SK-N-SH (cell line): ENCODE results near the gene ARHGAP6. TPM values are rescaled to one million over a fixed set of nuclear protein-coding genes. Genes with fewer than 3 reads are reported as not detected.

Experiments used
- CTCF ChIA-PET: fragments of 300-600, 350-600 bp; formaldehyde crosslinking; extraction: SDS; loops from one replicate; lab custom pipeline; 2021; lab: Yijun Ruan, JAX
- POLR2A ChIA-PET: fragments of 350-600 bp; sonication (Branson Sonifier 250); formaldehyde crosslinking; extraction: SDS; loops from one replicate; lab custom pipeline; 2020; ENCODE audit warnings: antibody characterized with exemption, inconsistent platforms; lab: Yijun Ruan, JAX
- DNase-seq: peaks from one replicate; pipeline ENCODE4 v3.0.0; 2012
- H2AFZ ChIP-seq: fragments of 200-600 bp; sonication (generic); 2 replicates; pipeline ENCODE4 v1.8.1; 2016; ENCODE audit warnings: antibody characterized with exemption, mild to moderate bottlenecking, low read depth
- H3F3A ChIP-seq: fragments of 200-600 bp; sonication (generic); replicated peaks from 2 replicates; pipeline ENCODE3; 2016; ENCODE audit warnings: antibody characterized with exemption, mild to moderate bottlenecking; ENCODE audit not compliant: insufficient read depth
- H3K27ac ChIP-seq, 2 experiments: fragments of 200-500 bp in 1 of 2; fragments of 200-600 bp in 1 of 2; sonication (Bioruptor generic) in 1 of 2; sonication (generic), shearing (Covaris generic) in 1 of 2; 2 replicates each; pipeline versions ENCODE4 v1.5.1 to v1.6.1; 2014 to 2016; ENCODE audit warnings: low read depth in 2 of 2, inconsistent platforms in 1 of 2, low read length in 1 of 2, mild to moderate bottlenecking in 1 of 2, mixed read lengths in 1 of 2
- H3K27me3 ChIP-seq: fragments of 200-600 bp; sonication (generic), shearing (Covaris generic); 2 replicates; pipeline ENCODE4 v1.6.1; 2016; ENCODE audit warnings: mixed run types; ENCODE audit not compliant: insufficient read depth
- H3K36me3 ChIP-seq, 2 experiments: fragments of 200-500 bp in 1 of 2; fragments of 200-600 bp in 1 of 2; sonication (Bioruptor generic) in 1 of 2; sonication (generic) in 1 of 2; replicated peaks in 1 of 2; 2 replicates each; pipeline versions ENCODE3 to v1.5.1; 2014 to 2016; ENCODE audit warnings: low read length in 1 of 2, mild to moderate bottlenecking in 1 of 2; ENCODE audit not compliant: insufficient read depth in 2 of 2, control insufficient read depth in 1 of 2
- H3K4me1 ChIP-seq, 2 experiments: fragments of 200-500 bp in 1 of 2; fragments of 200-600 bp in 1 of 2; sonication (Bioruptor generic) in 1 of 2; sonication (generic), shearing (Covaris generic) in 1 of 2; 2 replicates each; pipeline versions ENCODE4 v1.5.1 to v1.6.1; 2014 to 2016; ENCODE audit warnings: low read depth in 1 of 2, low read length in 1 of 2, mixed run types in 1 of 2; ENCODE audit not compliant: insufficient read depth in 2 of 2, control insufficient read depth in 1 of 2
- H3K4me2 ChIP-seq: fragments of 200-600 bp; sonication (generic), shearing (Covaris generic); 2 replicates; pipeline ENCODE4 v1.6.1; 2017; ENCODE audit warnings: mixed run types
- H3K4me3 ChIP-seq, 2 experiments: fragments of 200-500 bp in 1 of 2; fragments of 200-600 bp in 1 of 2; sonication (Bioruptor generic) in 1 of 2; sonication (generic), shearing (Covaris generic) in 1 of 2; 2 replicates each; pipeline versions ENCODE4 v1.5.1 to v1.8.1; 2014 to 2016; ENCODE audit warnings: low read depth in 2 of 2, inconsistent platforms in 1 of 2, low read length in 1 of 2, mild to moderate bottlenecking in 1 of 2, mixed read lengths in 1 of 2, moderate library complexity in 1 of 2
- H3K79me2 ChIP-seq: fragments of 200-600 bp; sonication (generic); 2 replicates; pipeline ENCODE4 v1.8.1; 2017; ENCODE audit warnings: mild to moderate bottlenecking; ENCODE audit not compliant: insufficient read depth
- H3K9ac ChIP-seq: fragments of 200-600 bp; sonication (generic); 2 replicates; pipeline ENCODE4 v1.6.1; 2017; ENCODE audit warnings: mixed run types
- H3K9me2 ChIP-seq: fragments of 200-600 bp; sonication (generic); 2 replicates; pipeline ENCODE4 v1.6.1; 2017; ENCODE audit warnings: mixed run types
- H3K9me3 ChIP-seq: fragments of 200-600 bp; sonication (generic); 2 replicates; pipeline ENCODE4 v1.6.1; 2017; ENCODE audit warnings: mixed run types, mild to moderate bottlenecking, moderate library complexity
- H4K20me1 ChIP-seq: fragments of 200-600 bp; sonication (generic); 2 replicates; pipeline ENCODE4 v1.6.1; 2017; ENCODE audit warnings: mild to moderate bottlenecking, mixed run types; ENCODE audit not compliant: insufficient read depth
- ELF1 ChIP-seq: IDR thresholded peaks from 2 replicates; pipeline ENCODE4 v1.4.0; 2012
- EZH2phosphoT487 ChIP-seq: fragments of 200-600 bp; sonication (generic); IDR thresholded peaks from 2 replicates; pipeline ENCODE4 v1.6.1; 2017; ENCODE audit warnings: low read depth, mixed run types, mild to moderate bottlenecking, antibody characterized with exemption, moderate library complexity, borderline replicate concordance
- FOXJ3 ChIP-seq: sonication (generic); formaldehyde crosslinking; IDR thresholded peaks from 2 replicates; pipeline ENCODE4 v1.5.1; 2020; ENCODE audit warnings: mild to moderate bottlenecking, missing genetic modification reagents
- FOXM1 ChIP-seq: IDR thresholded peaks from 2 replicates; pipeline ENCODE4 v1.4.0; 2012; ENCODE audit warnings: low read depth, mild to moderate bottlenecking
- GABPA ChIP-seq: IDR thresholded peaks from 2 replicates; pipeline ENCODE4 v1.4.0; 2012; ENCODE audit warnings: low read depth, mild to moderate bottlenecking
- JUND ChIP-seq: IDR thresholded peaks from 2 replicates; pipeline ENCODE4 v1.4.0; 2012
- NFIC ChIP-seq: IDR thresholded peaks from 2 replicates; pipeline ENCODE4 v1.4.0; 2012; ENCODE audit warnings: borderline replicate concordance
- RCOR1 ChIP-seq: fragments of 150-350 bp; IDR thresholded peaks from 2 replicates; pipeline ENCODE4 v1.6.1; 2017; ENCODE audit warnings: antibody characterized with exemption, low read length
- REST ChIP-seq: IDR thresholded peaks from 2 replicates; pipeline ENCODE4 v1.6.1; 2012; ENCODE audit warnings: mild to moderate bottlenecking, low read depth, low read length, moderate library complexity
- RXRA ChIP-seq: IDR thresholded peaks from 2 replicates; pipeline ENCODE4 v1.4.0; 2012; ENCODE audit warnings: low read depth, mild to moderate bottlenecking, borderline replicate concordance
- SIN3A ChIP-seq: IDR thresholded peaks from 2 replicates; pipeline ENCODE4 v1.6.1; 2012; ENCODE audit warnings: low read depth, mild to moderate bottlenecking, low read length, moderate library complexity, borderline replicate concordance
- USF2 ChIP-seq: fragments of 150-350 bp; IDR thresholded peaks from 2 replicates; pipeline ENCODE4 v1.6.1; 2017; ENCODE audit warnings: antibody characterized with exemption, low read length, low read depth, borderline replicate concordance
- YY1 ChIP-seq: IDR thresholded peaks from 2 replicates; pipeline ENCODE4 v1.4.0; 2012; ENCODE audit warnings: low read depth, mild to moderate bottlenecking
- ZBTB33 ChIP-seq: IDR thresholded peaks from 2 replicates; pipeline ENCODE4 v1.4.0; 2012; ENCODE audit warnings: low read depth, borderline replicate concordance
- WGBS: methylation state at CpG from one replicate; pipeline ENCODE4 v1.1.6; 2017; ENCODE audit warnings: low lambda C conversion rate; 5-methylcytosine and 5-hydroxymethylcytosine counted together
- polyA plus RNA-seq, 3 experiments: library from polyadenylated mRNA; depleted of rRNA; stranded (reverse); fragments of >200 nt; gene quantifications; 2 replicates each; pipeline ENCODE4 v1.2.3, GENCODE V29; 2012
- TF ChIP-seq, protein P1 (sequence below): fragments of 150-350 bp; IDR thresholded peaks from 2 replicates; pipeline ENCODE4 v1.6.1; 2016; ENCODE audit warnings: mild to moderate bottlenecking, low read depth, low read length

The ARHGAP6 gene
- polyA plus RNA-seq, 1 of the 3 experiments (the other 2 are of a cell fraction): 0.16 TPM

- ChIA-PET POLR2A (no interaction called here), CTCF (no interaction called here)
- Histone ChIP-seq H3K36me3 (no peaks in the 10 kb centered on the region), H3K27ac (no peak overlapping the region), H3K9me3 (no peaks in the 10 kb centered on the region), H3K79me2 (no peaks in the 10 kb centered on the region), H3K9me2 (no peaks in the 10 kb centered on the region), H4K20me1 (no peaks in the 10 kb centered on the region), H3F3A (no peaks in the 10 kb centered on the region), H3K9ac (no peak overlapping the region), H2AFZ (no peak overlapping the region), H3K4me3 (no peak overlapping the region), H3K27me3 (no peaks in the 10 kb centered on the region), H3K4me1 (no peaks in the 10 kb centered on the region), H3K4me2 (no peak overlapping the region)
- 70% methylated on average over 17 of the region's 33 CpGs for WGBS
- no peak for TF ChIP-seq FOXJ3 (CRISPR knock-in tag)
- no peak for TF ChIP-seq RCOR1
- TF ChIP-seq YY1: no peak
- no peak for TF ChIP-seq JUND
- no peak for TF ChIP-seq ELF1
- no peak for TF ChIP-seq ZBTB33
- peak; percentile 17 for DNase-seq
Observed at GRCh38 chrX:11215191-11215921, 450.4 kb downstream of the ARHGAP6 start.

DNA sequence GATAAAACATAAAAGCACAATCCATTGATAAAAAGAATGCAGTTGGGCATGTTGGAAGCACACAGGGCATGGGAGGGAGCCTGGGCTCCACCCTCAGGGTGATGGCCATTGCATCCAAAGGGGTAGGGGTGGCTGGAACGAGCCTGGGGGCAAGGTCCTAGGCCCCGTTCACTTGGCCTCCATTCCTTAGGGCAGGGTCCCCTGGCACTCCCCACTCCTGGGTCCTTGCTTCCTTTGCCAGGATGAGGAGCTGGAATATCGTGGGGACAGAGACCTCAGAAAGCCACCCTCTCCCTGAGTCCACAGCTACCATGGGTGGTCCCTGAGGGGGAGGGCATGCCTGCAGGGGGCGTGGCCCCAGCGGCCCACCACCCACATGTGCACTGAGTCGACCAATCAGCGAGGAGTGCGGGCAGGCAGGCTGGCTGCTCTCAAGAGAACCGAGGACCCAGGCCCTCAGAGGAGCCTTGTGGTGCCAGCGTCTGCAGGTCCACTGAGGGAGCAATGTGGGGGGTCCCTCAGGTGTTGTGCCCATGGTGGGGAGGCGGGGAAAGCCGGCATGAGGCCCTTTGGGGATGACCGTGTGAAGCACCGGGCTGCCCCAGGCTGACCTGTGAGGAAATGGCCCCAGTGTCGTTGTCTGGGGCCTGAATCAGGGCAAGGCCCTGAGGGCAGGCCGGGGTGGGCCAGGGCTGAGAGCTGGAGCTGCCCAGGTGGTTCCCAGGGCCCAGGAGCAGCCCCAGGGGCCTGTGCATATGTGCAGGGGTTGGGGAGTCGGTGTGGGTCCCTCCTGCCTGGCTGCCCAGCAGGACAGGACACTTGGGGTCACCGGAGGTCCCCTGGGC lies 451.2 kb downstream of the ARHGAP6 start:
- CTCF ChIA-PET: no interaction called here
- peak; percentile 11 for DNase-seq
- WGBS: 20% methylated on average over 1 of the region's 18 CpGs
- TF ChIP-seq FOXM1 (no peak), USF2 (no peak), JUND (no peak), GABPA (no peak), FOXJ3 (CRISPR knock-in tag) (no peak), EZH2phosphoT487 (no peak), ELF1 (no peak), RXRA (no peak), SIN3A (no peak), NFIC (no peak), REST (no peak)
- TF ChIP-seq, protein P1, sequence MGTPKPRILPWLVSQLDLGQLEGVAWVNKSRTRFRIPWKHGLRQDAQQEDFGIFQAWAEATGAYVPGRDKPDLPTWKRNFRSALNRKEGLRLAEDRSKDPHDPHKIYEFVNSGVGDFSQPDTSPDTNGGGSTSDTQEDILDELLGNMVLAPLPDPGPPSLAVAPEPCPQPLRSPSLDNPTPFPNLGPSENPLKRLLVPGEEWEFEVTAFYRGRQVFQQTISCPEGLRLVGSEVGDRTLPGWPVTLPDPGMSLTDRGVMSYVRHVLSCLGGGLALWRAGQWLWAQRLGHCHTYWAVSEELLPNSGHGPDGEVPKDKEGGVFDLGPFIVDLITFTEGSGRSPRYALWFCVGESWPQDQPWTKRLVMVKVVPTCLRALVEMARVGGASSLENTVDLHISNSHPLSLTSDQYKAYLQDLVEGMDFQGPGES: no peak

More for the DNA sequence above, 451.2 kb downstream of the ARHGAP6 start:
- Histone ChIP-seq H3K9me2 (no peaks in the 10 kb centered on the region), H3K27ac (no peak overlapping the region), H2AFZ (no peak overlapping the region), H4K20me1 (no peaks in the 10 kb centered on the region), H3K79me2 (no peaks in the 10 kb centered on the region), H3K36me3 (no peaks in the 10 kb centered on the region), H3K4me2 (no peak overlapping the region), H3K9ac (no peak overlapping the region), H3K4me1 (no peaks in the 10 kb centered on the region), H3K4me3 (no peak overlapping the region), H3K27me3 (no peaks in the 10 kb centered on the region), H3F3A (no peaks in the 10 kb centered on the region), H3K9me3 (no peaks in the 10 kb centered on the region)
- POLR2A ChIA-PET: no interaction called here
